SU-DHL-6 (cell line): ENCODE data around the gene DUOX2.

Source experiments
- H2AFZ ChIP-seq: fragments of 200-600 bp; sonication (generic); 2 replicates; pipeline ENCODE4 v1.6.1; 2014; ENCODE audit warnings: low read depth, mild to moderate bottlenecking, moderate library complexity, mixed read lengths, antibody characterized with exemption, low read length; ENCODE audit not compliant: severe bottlenecking
- H3F3A ChIP-seq: fragments of 200-600 bp; shearing (Covaris generic); 2 replicates; pipeline ENCODE4 v1.6.0; 2016; ENCODE audit warnings: antibody characterized with exemption, mild to moderate bottlenecking; ENCODE audit not compliant: insufficient read depth
- H3K27ac ChIP-seq: fragments of 200-600 bp; sonication (generic); 2 replicates; pipeline ENCODE4 v1.5.1; 2016; ENCODE audit warnings: low read depth, mild to moderate bottlenecking, low read length, moderate library complexity, mixed read lengths
- H3K27me3 ChIP-seq: fragments of 200-600 bp; sonication (generic), shearing (Covaris generic); 2 replicates; pipeline ENCODE4 v1.6.0; 2014; ENCODE audit warnings: mild to moderate bottlenecking, low read length
- H3K36me3 ChIP-seq: fragments of 200-600 bp; sonication (generic); 2 replicates; pipeline ENCODE4 v1.6.1; 2014; ENCODE audit warnings: mild to moderate bottlenecking, low read length, mixed read lengths
- H3K4me2 ChIP-seq: fragments of 300-600, 200-600 bp; shearing (Covaris generic), sonication (generic); 2 replicates; pipeline ENCODE4 v1.6.0; 2014; ENCODE audit warnings: low read length, low read depth, mild to moderate bottlenecking; ENCODE audit not compliant: poor library complexity, severe bottlenecking
- H3K4me3 ChIP-seq: fragments of 200-600 bp; sonication (generic); 2 replicates; pipeline ENCODE4 v1.5.1; 2014; ENCODE audit warnings: antibody characterized with exemption, low read length, mild to moderate bottlenecking, mixed read lengths; ENCODE audit not compliant: insufficient read depth, poor library complexity, severe bottlenecking
- H3K79me2 ChIP-seq: fragments of 200-600 bp; sonication (generic); 2 replicates; pipeline ENCODE4 v1.6.1; 2014; ENCODE audit warnings: mild to moderate bottlenecking, low read length, moderate library complexity; ENCODE audit not compliant: insufficient read depth
- H3K9ac ChIP-seq: fragments of 200-600 bp; sonication (generic); 2 replicates; pipeline ENCODE4 v1.7.0; 2014; ENCODE audit warnings: mild to moderate bottlenecking, low read length
- H3K9me2 ChIP-seq: fragments of 200-600 bp; sonication (generic); replicated peaks from 2 replicates; pipeline ENCODE4 v1.6.1; 2014; ENCODE audit warnings: low read length; ENCODE audit not compliant: insufficient read depth
- H3K9me3 ChIP-seq: fragments of 200-600 bp; sonication (generic); 2 replicates; pipeline ENCODE4 v1.6.1; 2014; ENCODE audit warnings: low read length, mixed read lengths; ENCODE audit not compliant: insufficient read depth
- H4K20me1 ChIP-seq: fragments of 200-600 bp; sonication (generic); 2 replicates; pipeline ENCODE4 v1.6.1; 2014; ENCODE audit warnings: low read depth, mild to moderate bottlenecking, antibody characterized with exemption, low read length, moderate library complexity, mixed read lengths
- CTCF ChIP-seq: fragments of 200-600 bp; sonication (generic); IDR thresholded peaks from one replicate; pipeline ENCODE4 v1.5.1; 2017; ENCODE audit warnings: antibody characterized with exemption, mild to moderate bottlenecking, low read length, moderate library complexity; ENCODE audit not compliant: insufficient read depth, poor library complexity, severe bottlenecking
- EZH2phosphoT487 ChIP-seq: fragments of 200-600 bp; sonication (generic), shearing (Covaris generic); conservative IDR thresholded peaks from 2 replicates; pipeline ENCODE4 v1.6.1; 2018; ENCODE audit warnings: mild to moderate bottlenecking, antibody characterized with exemption, low read length, moderate library complexity, mixed read lengths

The DUOX2 gene

DNA sequence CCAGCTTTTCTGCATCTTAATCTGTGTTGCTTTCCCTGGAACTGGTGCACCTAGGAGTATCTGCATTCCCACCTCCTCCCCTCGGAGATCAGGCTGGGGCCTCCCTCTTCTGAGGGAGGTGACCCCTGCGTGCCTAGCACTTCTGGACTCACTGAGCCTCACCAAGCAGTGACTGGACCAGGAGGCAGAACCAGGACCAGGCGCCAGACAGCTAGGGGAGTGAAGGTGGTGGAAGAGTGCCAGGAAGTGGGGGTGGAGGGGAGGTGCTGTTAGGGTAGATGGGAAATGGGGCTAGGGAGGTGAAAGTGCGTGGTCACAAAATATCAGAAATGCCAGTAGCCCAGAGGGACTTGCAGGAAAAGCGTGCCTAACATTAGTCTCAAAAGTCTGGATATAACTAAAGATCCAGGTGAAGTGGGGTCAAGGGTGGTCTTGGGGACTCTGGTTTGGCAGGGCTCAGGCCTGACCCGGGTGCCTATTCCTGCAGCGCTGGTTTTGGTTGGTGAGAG lies 1.4 kb upstream of the DUOX2 start:
- H2AFZ ChIP-seq, result no peak overlapping the region
- no peak overlapping the region for H3K9ac ChIP-seq
- H3K4me2 ChIP-seq, result no peak overlapping the region
- H3K27me3 ChIP-seq, result no peaks in the 10 kb centered on the region
- TF ChIP-seq EZH2phosphoT487 (no peak), CTCF (no peak)
- no peaks in the 10 kb centered on the region for H3K79me2 ChIP-seq
- H3K9me2 ChIP-seq, result no peaks in the 10 kb centered on the region
- H3K9me3 ChIP-seq, result no peaks in the 10 kb centered on the region
- H4K20me1 ChIP-seq, result no peaks in the 10 kb centered on the region
- no peaks in the 10 kb centered on the region for H3F3A ChIP-seq
- no peaks in the 10 kb centered on the region for H3K36me3 ChIP-seq
- H3K4me3 ChIP-seq, result no peak overlapping the region
- H3K27ac ChIP-seq, result no peak overlapping the region

- H3K9me2 ChIP-seq, result no peaks in the 10 kb centered on the region
- H3K36me3 ChIP-seq, result no peaks in the 10 kb centered on the region
- no peak overlapping the region for H3K4me2 ChIP-seq
- no peaks in the 10 kb centered on the region for H3K9me3 ChIP-seq
- no peaks in the 10 kb centered on the region for H3F3A ChIP-seq
- H3K9ac ChIP-seq, result no peak overlapping the region
- no peaks in the 10 kb centered on the region for H4K20me1 ChIP-seq
- H3K4me3 ChIP-seq, result no peak overlapping the region
- no peak overlapping the region for H2AFZ ChIP-seq
- TF ChIP-seq EZH2phosphoT487 (no peak), CTCF (no peak)
- no peaks in the 10 kb centered on the region for H3K79me2 ChIP-seq
- H3K27ac ChIP-seq, result no peak overlapping the region
- H3K27me3 ChIP-seq, result no peaks in the 10 kb centered on the region
Observed at GRCh38 chr15:45114751-45115085, 746 bp upstream of the DUOX2 start.

DNA sequence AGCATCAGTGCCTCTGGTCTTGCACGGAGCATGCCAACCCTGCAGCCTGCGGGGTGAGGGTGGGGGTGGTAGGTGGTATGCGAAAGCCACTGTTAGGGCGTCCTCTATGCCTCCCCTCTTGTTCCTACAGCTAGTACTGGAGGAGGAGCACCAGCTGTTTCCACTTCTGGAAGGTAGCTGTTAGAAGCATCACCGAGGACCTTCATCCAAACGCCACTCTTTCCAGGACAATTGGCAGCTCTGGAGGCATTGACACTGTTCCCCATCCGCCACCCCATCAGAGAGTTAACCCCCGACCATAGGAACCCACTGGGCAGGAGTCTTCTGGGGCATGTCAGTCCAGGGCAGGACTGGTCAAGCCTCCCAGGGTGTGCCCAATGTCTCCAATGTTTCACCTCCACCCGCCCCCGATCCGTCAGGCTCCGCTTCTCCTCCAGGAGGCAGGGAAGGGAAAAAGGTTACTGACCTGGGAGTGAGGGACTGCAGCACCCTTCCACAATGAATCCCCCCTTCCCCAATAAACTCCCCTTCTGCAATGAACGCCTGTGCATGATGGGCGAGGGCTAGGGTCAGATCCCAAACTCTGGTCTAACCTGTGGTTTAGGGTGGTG lies 487 bp downstream of the DUOX2 start:
- TF ChIP-seq EZH2phosphoT487 (no peak), CTCF (no peak)
- Histone ChIP-seq H3K9me2 (no peaks in the 10 kb centered on the region), H3K79me2 (no peaks in the 10 kb centered on the region), H3F3A (no peaks in the 10 kb centered on the region), H3K9ac (no peak overlapping the region), H4K20me1 (no peaks in the 10 kb centered on the region), H2AFZ (no peak overlapping the region), H3K4me3 (no peak overlapping the region), H3K9me3 (no peaks in the 10 kb centered on the region), H3K27me3 (no peaks in the 10 kb centered on the region), H3K4me2 (no peak overlapping the region), H3K27ac (no peak overlapping the region), H3K36me3 (no peaks in the 10 kb centered on the region)
